Fibroblast of mammary gland (primary cell): Measurements from ENCODE around the gene CRADD.

Experiments
- DNase-seq: peaks from one replicate; pipeline ENCODE4 v3.0.0-alpha.2; 2010; ENCODE audit warnings: low read depth
- H3K4me3 ChIP-seq: 2 replicates; pipeline ENCODE4 v1.5.1; 2011; ENCODE audit warnings: low read depth, mild to moderate bottlenecking, low read length, moderate library complexity; ENCODE audit not compliant: control insufficient read depth
- TF ChIP-seq, protein P1 (sequence below): conservative IDR thresholded peaks from 2 replicates; pipeline ENCODE4 v1.5.1; 2011; ENCODE audit warnings: low read depth, low read length, inconsistent platforms; ENCODE audit not compliant: control insufficient read depth, insufficient read depth

The CRADD gene

DNA sequence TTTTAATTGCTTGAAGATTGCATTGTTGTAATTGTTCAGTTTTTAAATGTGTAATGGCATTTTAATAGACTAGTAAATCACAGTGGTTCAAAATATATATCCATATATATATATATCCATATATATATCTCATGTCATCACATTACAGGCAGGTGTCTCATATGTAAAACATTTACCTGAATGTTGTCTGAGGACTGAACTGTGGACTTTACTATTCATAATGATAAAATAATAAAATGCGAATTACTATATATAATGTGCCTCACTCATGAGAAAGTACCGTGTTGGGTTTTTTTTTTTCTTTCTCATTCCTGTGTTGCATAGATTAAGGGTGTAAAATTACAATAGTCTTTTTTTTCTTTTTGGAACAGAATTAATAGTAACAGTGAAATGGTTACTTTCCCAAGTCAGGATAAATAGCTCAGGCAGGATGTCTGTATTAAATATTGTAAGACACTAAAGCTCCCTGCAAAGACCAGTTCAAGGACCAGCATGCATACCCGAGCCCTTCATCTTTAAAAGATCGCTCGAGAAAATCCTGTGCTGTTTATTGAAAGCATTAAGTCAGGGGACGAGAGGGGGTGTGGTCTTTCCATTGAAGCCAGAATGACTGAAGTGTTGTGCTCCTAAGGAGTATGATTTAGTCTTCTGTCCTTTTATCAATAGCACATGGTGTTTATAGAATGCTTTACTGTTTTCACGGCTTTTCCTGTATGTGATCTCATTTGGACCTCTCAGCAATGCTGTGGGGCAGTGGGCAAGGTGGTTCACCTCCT is 173.5 kb downstream of the CRADD start:
- TF ChIP-seq, protein P1, sequence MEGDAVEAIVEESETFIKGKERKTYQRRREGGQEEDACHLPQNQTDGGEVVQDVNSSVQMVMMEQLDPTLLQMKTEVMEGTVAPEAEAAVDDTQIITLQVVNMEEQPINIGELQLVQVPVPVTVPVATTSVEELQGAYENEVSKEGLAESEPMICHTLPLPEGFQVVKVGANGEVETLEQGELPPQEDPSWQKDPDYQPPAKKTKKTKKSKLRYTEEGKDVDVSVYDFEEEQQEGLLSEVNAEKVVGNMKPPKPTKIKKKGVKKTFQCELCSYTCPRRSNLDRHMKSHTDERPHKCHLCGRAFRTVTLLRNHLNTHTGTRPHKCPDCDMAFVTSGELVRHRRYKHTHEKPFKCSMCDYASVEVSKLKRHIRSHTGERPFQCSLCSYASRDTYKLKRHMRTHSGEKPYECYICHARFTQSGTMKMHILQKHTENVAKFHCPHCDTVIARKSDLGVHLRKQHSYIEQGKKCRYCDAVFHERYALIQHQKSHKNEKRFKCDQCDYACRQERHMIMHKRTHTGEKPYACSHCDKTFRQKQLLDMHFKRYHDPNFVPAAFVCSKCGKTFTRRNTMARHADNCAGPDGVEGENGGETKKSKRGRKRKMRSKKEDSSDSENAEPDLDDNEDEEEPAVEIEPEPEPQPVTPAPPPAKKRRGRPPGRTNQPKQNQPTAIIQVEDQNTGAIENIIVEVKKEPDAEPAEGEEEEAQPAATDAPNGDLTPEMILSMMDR = no peak
- no peak for DNase-seq
- H3K4me3 ChIP-seq = no peak overlapping the region

GRCh38 chr12:93851257-93851671 is 174.1 kb downstream of the CRADD start:
- TF ChIP-seq, protein P1 = no peak
- DNase-seq = no peak
- H3K4me3 ChIP-seq = no peak overlapping the region

GRCh38 chr12:93852173-93852591 is 175.0 kb downstream of the CRADD start:
- DNase-seq = no peak
- H3K4me3 ChIP-seq = no peak overlapping the region
- TF ChIP-seq, protein P1 = no peak

DNA sequence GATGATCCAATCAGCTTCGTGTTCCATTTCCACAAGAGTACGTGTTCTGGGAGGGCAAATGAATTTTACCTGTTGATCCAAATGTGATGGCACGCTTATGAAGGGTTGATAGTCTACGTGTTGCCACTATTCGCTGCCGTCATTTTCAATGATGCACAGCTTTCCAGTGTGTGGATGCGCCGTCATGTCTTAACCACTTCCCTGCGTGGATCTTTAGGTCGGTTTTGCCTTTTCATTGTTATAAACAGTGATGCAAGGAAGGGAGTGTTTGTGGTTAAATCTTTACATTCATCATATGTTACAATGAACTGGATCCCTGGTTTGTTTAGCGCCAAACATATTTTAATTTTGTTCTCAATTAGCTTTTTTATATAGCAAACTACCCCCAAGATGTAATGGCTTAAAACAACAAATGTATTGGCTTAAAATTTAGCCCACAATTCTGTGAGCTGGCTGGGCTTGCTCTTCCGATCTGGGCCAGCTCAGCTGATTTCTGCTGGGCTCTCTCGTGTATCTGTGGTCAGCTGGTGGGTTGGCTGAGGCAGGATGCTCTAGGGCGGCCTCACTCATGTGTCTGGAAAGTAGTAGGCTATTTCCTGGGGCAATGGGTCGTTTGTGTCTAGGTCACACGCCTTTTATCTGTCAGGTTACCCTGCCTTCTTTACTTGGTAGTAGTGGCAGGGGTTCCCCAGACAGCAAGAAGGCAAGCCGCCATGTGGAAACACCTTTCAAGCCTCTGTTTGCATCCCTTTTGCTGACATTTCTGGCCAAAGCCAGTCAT is 176.7 kb downstream of the CRADD start:
- H3K4me3 ChIP-seq = no peak overlapping the region
- TF ChIP-seq, protein P1 = no peak
- no peak for DNase-seq

GRCh38 chr12:93855261-93855660 is 178.1 kb downstream of the CRADD start:
- TF ChIP-seq, protein P1 = no peak
- H3K4me3 ChIP-seq = no peak overlapping the region
- no peak for DNase-seq

DNA sequence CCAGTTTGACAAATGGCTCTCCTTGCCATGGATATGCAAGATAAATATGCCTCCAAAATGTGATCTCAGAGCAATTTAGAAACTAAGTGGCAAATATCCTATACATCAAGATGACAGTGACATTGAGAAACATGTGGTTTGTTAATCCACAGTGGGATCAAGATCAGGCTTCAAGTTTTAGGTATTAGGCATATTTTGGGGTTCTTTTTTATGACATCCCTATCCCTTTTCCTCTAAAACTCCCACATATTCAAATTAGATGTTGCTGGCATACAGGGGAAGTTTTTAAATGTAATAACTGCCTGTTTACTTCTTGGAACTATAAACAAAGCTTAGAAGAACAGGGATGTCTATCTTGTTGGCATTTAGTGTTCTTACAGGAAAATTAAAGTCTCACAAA is 179.4 kb downstream of the CRADD start:
- TF ChIP-seq, protein P1 = no peak
- no peak for DNase-seq

More for the DNA sequence above, 179.4 kb downstream of the CRADD start:
- H3K4me3 ChIP-seq = no peak overlapping the region
